ENCODE data around the gene ARMC2.

DNA sequence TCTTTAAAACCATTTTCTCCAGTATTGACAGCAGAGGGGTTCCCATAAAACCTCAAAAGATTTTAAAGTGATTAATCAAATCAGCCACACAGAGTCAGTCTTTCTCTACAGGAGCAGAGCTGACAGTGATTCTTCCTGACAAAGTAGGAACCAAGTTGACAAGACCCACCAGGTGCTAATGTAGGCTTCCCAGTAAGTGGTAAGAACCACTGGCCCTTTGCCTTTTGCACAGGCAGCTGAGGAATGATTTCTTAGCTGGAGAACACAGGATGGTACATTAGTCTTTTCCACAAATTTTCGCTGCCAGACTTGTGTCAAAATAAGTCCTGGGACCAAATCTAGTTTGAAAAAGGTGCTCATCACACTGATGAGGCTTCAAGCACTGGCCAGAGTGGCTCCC lies 95.8 kb downstream of the ARMC2 start:
- TF ChIP-seq, protein P1, sequence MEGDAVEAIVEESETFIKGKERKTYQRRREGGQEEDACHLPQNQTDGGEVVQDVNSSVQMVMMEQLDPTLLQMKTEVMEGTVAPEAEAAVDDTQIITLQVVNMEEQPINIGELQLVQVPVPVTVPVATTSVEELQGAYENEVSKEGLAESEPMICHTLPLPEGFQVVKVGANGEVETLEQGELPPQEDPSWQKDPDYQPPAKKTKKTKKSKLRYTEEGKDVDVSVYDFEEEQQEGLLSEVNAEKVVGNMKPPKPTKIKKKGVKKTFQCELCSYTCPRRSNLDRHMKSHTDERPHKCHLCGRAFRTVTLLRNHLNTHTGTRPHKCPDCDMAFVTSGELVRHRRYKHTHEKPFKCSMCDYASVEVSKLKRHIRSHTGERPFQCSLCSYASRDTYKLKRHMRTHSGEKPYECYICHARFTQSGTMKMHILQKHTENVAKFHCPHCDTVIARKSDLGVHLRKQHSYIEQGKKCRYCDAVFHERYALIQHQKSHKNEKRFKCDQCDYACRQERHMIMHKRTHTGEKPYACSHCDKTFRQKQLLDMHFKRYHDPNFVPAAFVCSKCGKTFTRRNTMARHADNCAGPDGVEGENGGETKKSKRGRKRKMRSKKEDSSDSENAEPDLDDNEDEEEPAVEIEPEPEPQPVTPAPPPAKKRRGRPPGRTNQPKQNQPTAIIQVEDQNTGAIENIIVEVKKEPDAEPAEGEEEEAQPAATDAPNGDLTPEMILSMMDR (conservative IDR thresholded peaks at IDR 0.05; ENCODE audit: low read depth, low read length), result no peak
- no peak for TF ChIP-seq EZH2 (IDR thresholded peaks at IDR 0.05; ENCODE audit: low read length, unreplicated experiment)
